GM12864 (cell line): ENCODE results near the gene RPA1.
A peak's percentile ranks its signal among the peaks of the same experiment; 100 is the strongest.

Experiments
- DNase-seq: peaks from one replicate; pipeline ENCODE4 v3.0.0-alpha.2; 2011; ENCODE audit warnings: low read depth
- H3K4me3 ChIP-seq: 2 replicates; pipeline ENCODE4 v1.5.1; 2011; ENCODE audit warnings: mild to moderate bottlenecking, low read depth, low read length, control low read depth
- TF ChIP-seq, protein P1 (sequence below): IDR thresholded peaks from 2 replicates; pipeline ENCODE4 v1.5.1; 2011; ENCODE audit warnings: low read depth, mild to moderate bottlenecking, moderate library complexity, low read length, control low read depth, inconsistent platforms; ENCODE audit errors: missing control alignments

The RPA1 gene

DNA sequence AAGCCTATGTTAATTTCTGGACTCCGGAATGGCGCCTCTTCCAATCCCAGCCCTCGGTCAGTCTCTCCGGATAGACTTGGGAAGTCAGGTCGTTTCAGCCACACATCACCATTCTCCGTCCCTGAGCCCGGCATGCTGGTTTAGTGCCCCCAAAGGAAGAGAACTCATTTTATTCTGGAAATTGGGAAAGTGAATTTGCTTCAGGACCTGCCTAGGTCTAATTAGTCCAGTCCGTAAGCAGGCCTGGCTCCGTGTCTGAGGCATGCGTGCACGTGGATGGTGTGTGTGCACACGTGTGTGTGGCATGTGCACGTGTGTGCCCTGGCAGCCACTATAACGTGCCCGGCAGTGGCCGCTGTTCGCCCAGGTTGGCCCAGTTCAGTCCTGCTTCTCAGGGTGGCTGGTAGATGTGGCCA lies 77.4 kb downstream of the RPA1 start:
- no peak overlapping the region for H3K4me3 ChIP-seq
- DNase-seq, result no peak
- TF ChIP-seq, protein P1, sequence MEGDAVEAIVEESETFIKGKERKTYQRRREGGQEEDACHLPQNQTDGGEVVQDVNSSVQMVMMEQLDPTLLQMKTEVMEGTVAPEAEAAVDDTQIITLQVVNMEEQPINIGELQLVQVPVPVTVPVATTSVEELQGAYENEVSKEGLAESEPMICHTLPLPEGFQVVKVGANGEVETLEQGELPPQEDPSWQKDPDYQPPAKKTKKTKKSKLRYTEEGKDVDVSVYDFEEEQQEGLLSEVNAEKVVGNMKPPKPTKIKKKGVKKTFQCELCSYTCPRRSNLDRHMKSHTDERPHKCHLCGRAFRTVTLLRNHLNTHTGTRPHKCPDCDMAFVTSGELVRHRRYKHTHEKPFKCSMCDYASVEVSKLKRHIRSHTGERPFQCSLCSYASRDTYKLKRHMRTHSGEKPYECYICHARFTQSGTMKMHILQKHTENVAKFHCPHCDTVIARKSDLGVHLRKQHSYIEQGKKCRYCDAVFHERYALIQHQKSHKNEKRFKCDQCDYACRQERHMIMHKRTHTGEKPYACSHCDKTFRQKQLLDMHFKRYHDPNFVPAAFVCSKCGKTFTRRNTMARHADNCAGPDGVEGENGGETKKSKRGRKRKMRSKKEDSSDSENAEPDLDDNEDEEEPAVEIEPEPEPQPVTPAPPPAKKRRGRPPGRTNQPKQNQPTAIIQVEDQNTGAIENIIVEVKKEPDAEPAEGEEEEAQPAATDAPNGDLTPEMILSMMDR, result no peak

DNA sequence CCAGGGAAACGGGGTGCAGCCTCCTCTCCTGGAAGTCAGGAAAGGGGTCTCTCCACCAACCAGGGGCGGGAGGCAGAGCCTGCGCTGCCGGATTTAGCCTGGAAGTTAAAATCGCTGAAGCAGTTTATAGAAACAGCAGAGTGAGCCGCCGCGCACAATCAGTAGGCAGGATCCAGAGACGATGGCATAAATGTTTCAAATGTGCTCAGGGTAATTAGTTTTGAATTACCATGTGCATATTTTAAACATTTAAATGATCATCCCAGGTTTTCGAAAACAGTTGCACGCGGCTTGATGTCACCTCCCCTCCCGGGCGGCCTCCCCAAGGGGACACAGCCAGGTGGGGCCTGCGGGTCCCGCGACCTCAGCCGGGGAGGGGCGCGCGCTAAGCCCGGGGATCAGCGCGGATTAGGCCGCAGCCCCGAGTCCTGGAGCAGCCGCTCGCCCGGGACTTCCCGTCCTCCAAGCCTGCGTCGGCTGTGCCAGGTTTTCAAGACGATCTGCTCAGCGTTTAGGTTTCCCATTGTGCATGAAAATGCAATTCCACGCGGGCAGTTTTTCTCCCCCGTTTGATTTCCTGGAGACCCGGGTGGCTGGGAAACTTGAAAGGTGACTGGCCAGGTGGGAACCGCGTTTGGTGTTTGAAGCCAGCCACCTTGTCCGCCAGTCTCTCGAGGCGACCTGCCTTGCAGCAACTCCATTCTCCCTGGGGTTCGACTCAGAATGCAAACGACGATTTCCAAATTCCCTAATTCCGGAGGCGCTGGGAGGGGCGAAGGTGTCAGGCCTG lies 78.3 kb downstream of the RPA1 start:
- TF ChIP-seq, protein P1, result no peak
- DNase-seq, result no peak
- H3K4me3 ChIP-seq, result no peak overlapping the region

DNA sequence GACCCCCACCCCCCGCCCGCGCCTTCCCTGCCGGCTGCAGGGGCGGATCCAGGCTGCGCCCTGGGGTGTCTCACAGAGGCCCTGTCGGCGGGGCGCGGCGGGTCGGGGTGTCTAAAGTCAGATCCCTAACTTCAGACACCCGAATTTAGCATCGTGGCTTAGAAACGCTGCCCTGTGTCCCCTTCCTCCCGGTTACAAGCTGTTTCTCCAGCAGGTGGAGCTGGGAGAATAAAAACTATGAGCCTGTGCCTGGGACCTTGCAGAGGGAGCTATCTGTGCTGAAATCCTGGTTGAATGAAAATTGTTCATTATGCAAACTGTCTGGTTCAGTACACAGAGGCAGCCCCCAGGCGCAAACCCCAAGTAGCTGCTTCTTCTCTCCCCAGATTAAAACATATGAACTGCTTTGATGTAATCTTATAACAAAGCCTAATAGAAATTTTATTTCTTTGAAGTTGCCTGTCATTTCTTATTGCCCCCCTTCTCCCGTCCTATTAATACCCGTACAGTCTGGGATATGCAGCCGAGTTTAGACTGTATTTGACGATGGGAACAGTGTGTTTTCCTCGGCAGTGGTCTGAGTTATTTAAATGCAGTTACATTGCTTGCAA lies 79.0 kb downstream of the RPA1 start:
- DNase-seq, result no peak
- TF ChIP-seq, protein P1, result peak; percentile 50
- no peak overlapping the region for H3K4me3 ChIP-seq

DNA sequence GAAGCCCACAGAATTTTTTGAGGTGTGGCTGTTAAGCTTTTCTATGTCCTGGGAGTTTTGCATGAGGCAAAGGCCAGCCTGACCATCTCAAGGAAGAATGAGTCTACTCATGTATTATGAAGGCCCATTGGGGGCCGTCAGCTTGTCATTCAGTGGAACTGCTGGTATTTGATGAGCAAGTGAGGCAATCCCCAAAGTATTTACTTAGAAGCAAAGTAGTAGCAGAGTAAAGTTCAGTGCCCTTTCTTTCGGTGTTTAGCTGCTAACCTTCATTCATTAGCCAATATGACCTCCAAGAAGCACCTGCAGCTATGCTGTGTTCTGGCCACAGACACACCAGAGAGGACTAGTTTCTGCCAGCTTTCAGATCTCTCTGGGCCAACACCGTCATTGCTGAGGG lies 80.2 kb downstream of the RPA1 start:
- DNase-seq, result no peak
- no peak overlapping the region for H3K4me3 ChIP-seq
- TF ChIP-seq, protein P1, result no peak

DNA sequence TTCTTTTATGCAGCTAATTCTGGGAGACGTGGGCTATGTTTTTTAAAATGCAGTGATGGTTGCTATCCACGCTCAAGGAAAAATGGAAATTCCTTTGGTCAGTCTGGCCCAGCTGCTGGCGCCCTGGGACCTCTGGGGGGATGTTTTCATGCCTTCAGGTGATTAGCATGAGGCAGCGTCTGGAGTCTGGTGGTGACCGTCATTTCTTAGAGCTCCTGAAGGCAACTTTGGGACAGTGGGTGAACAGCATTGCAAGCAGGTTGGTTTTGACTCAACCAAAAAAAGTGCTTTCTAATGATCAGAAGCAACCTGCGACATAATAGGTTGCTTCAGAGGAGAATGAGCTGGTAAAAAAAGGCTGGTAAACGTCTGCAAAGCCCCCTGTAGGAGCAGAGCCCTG lies 82.3 kb downstream of the RPA1 start:
- DNase-seq, result no peak
- H3K4me3 ChIP-seq, result no peak overlapping the region
- TF ChIP-seq, protein P1, result no peak

DNA sequence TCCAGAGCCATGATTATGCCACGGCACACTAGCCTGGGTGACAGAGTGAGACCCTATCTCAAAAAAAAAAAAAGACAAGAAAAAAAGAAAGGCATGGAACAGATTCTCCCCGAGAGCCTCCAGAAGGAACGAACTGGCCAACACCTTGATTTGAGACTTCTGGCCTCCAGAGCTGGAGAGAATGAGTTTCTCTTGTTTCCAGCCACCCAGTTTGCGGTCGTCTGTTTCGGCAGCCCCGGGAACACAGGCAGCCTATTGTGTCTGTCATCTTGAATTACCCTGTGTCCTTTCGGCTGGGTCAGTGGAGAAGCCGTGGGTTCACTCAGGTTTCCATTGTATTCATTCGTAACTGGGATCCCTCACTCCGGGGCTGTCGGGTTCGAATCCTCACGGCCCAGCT lies 83.9 kb downstream of the RPA1 start:
- H3K4me3 ChIP-seq, result no peak overlapping the region
- DNase-seq, result no peak
- TF ChIP-seq, protein P1, result no peak

DNA sequence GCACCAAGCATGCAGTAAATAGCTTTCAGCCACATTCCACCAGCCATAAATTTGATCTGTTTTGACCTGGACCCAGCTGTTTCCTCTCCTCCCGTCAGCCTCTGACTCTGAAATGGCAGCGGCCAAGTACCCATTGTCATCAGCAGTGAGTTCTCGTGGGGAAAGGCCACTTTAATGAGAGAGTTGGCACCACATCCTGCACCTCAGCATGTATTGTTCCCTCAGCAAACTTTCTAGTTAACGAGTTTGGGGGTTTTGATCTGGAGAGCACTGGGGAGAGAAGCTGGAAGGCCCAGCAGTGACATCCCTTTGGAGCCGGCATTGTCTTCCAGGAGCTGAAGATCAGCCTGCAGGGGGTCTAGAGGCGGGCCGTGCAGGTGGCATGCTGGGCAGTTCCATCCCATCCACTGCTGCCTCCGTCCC lies 84.9 kb downstream of the RPA1 start:
- no peak for DNase-seq
- no peak overlapping the region for H3K4me3 ChIP-seq
- TF ChIP-seq, protein P1, result no peak
